H1 (cell line): ENCODE results near the gene OR52I1. TPM values are rescaled to one million over a fixed set of nuclear protein-coding genes. Genes with fewer than 3 reads are reported as not detected.

Source experiments
- CTCF ChIA-PET: fragments of 300-600 bp; sonication (Branson Sonifier 250); formaldehyde crosslinking; loops from one replicate; lab custom pipeline; 2021; ENCODE audit not compliant: partially characterized antibody; lab: Charles Lee
- POLR2A ChIA-PET: fragments of 300-600 bp; sonication (Branson Sonifier 250); formaldehyde crosslinking; loops from one replicate; lab custom pipeline; 2021; ENCODE audit warnings: inconsistent platforms; ENCODE audit not compliant: partially characterized antibody; lab: Charles Lee
- DNase-seq, 2 experiments: peaks; one replicate each; pipeline versions ENCODE4 v3.0.0 to v3.0.0-alpha.2; 2010 to 2022; ENCODE audit warnings: low spot score in 2 of 2, low read depth in 1 of 2, mixed read lengths in 1 of 2
- FAIRE-seq: peaks from 2 replicates; lab custom pipeline; 2011; peaks lifted over from hg19 to GRCh38; lab: Jason Lieb, UNC
- H2AFZ ChIP-seq: 2 replicates; pipeline ENCODE4 v1.8.1; 2012; ENCODE audit warnings: low read length, inconsistent platforms
- H2AK5ac ChIP-seq: 2 replicates; pipeline ENCODE4 v1.6.1; 2013; ENCODE audit warnings: low read depth, low read length
- H2BK120ac ChIP-seq: replicated peaks from 2 replicates; pipeline ENCODE3; 2013; ENCODE audit warnings: low read depth, low read length, inconsistent platforms
- H2BK12ac ChIP-seq: 2 replicates; pipeline ENCODE4 v1.6.1; 2013; ENCODE audit warnings: low read depth, low read length
- H2BK15ac ChIP-seq: 2 replicates; pipeline ENCODE4 v1.6.1; 2013; ENCODE audit warnings: low read length
- H2BK20ac ChIP-seq: 2 replicates; pipeline ENCODE4 v1.6.1; 2013; ENCODE audit warnings: low read length
- H2BK5ac ChIP-seq: 2 replicates; pipeline ENCODE4 v1.6.1; 2013; ENCODE audit warnings: low read depth, low read length
- H3K14ac ChIP-seq: 2 replicates; pipeline ENCODE4 v1.6.1; 2013; ENCODE audit warnings: inconsistent platforms; ENCODE audit not compliant: insufficient read length
- H3K18ac ChIP-seq: 2 replicates; pipeline ENCODE4 v1.6.1; 2013; ENCODE audit warnings: low read length; ENCODE audit errors: extremely low read depth
- H3K23ac ChIP-seq: 2 replicates; pipeline ENCODE4 v1.6.1; 2013; ENCODE audit warnings: inconsistent platforms; ENCODE audit not compliant: insufficient read length
- H3K23me2 ChIP-seq: 2 replicates; pipeline ENCODE4 v1.6.1; 2013; ENCODE audit warnings: low read depth, low read length
- H3K27ac ChIP-seq: 2 replicates; pipeline ENCODE4 v1.6.1; 2011; ENCODE audit warnings: low read depth, low read length, inconsistent platforms
- H3K27me3 ChIP-seq, 4 experiments: replicated peaks in 1 of 4; 1 replicate in 1 of 4; 2 replicates in 3 of 4; pipeline versions ENCODE4 v1.6.1 to v1.8.1; 2011 to 2013; ENCODE audit warnings: low read length in 3 of 4, mild to moderate bottlenecking in 3 of 4, inconsistent platforms in 2 of 4, mixed read lengths in 2 of 4, moderate library complexity in 1 of 4; ENCODE audit not compliant: control insufficient read depth in 3 of 4, insufficient read depth in 3 of 4; ENCODE audit errors: extremely low read depth in 1 of 4
- H3K36me3 ChIP-seq, 4 experiments: 2 replicates each; pipeline versions ENCODE4 v1.6.1 to v1.8.1; 2011 to 2013; ENCODE audit warnings: mild to moderate bottlenecking in 4 of 4, low read length in 3 of 4, moderate library complexity in 2 of 4, control low read depth in 1 of 4, inconsistent platforms in 1 of 4; ENCODE audit not compliant: insufficient read depth in 4 of 4, control insufficient read depth in 2 of 4
- H3K4ac ChIP-seq: replicated peaks from 2 replicates; pipeline ENCODE3; 2013; ENCODE audit warnings: low read length, low read depth, mixed read lengths, inconsistent platforms; ENCODE audit not compliant: insufficient read length
- H3K4me1 ChIP-seq, 4 experiments: replicated peaks in 1 of 4; 1 replicate in 1 of 4; 2 replicates in 3 of 4; pipeline versions ENCODE4 v1.6.1 to v1.8.1; 2011 to 2013; ENCODE audit warnings: low read length in 3 of 4, inconsistent platforms in 2 of 4, mixed read lengths in 1 of 4; ENCODE audit not compliant: insufficient read depth in 4 of 4, control insufficient read depth in 3 of 4
- H3K4me2 ChIP-seq, 2 experiments: 2 replicates each; pipeline versions ENCODE4 v1.6.1 to v1.8.1; 2011 to 2013; ENCODE audit warnings: low read depth in 2 of 2, low read length in 2 of 2, control low read depth in 1 of 2, inconsistent platforms in 1 of 2, mild to moderate bottlenecking in 1 of 2; ENCODE audit not compliant: insufficient read depth in 1 of 2
- H3K4me3 ChIP-seq, 4 experiments: fragments of 200-600, 300-600 bp in 1 of 4; sonication (generic), shearing (Covaris generic), sonication (Bioruptor Twin) in 1 of 4; 2 replicates each; pipeline versions ENCODE4 v1.5.1 to v1.8.1; 2011 to 2016; ENCODE audit warnings: low read length in 4 of 4, low read depth in 3 of 4, control low read depth in 2 of 4, inconsistent platforms in 2 of 4, mild to moderate bottlenecking in 2 of 4, mixed read lengths in 1 of 4, moderate library complexity in 1 of 4; ENCODE audit not compliant: insufficient read depth in 2 of 4; ENCODE audit errors: extremely low read depth in 1 of 4
- H3K56ac ChIP-seq: replicated peaks from 2 replicates; pipeline ENCODE3; 2013; ENCODE audit warnings: low read depth, mild to moderate bottlenecking, mixed read lengths, low read length, inconsistent platforms; ENCODE audit not compliant: insufficient read length
- H3K79me1 ChIP-seq: 2 replicates; pipeline ENCODE4 v1.6.1; 2013; ENCODE audit warnings: low read depth, low read length, control low read depth
- H3K79me2 ChIP-seq, 2 experiments: 2 replicates each; pipeline versions ENCODE4 v1.6.1 to v1.8.1; 2012 to 2013; ENCODE audit warnings: low read length in 2 of 2, mild to moderate bottlenecking in 2 of 2, inconsistent platforms in 1 of 2; ENCODE audit not compliant: insufficient read depth in 2 of 2, control insufficient read depth in 1 of 2
- H3K9ac ChIP-seq, 4 experiments: replicated peaks in 1 of 4; 1 replicate in 1 of 4; 2 replicates in 3 of 4; pipeline versions ENCODE4 v1.6.1 to v1.8.1; 2011 to 2013; ENCODE audit warnings: low read depth in 3 of 4, low read length in 3 of 4, control low read depth in 2 of 4, mild to moderate bottlenecking in 2 of 4, moderate library complexity in 2 of 4, inconsistent platforms in 1 of 4; ENCODE audit errors: extremely low read depth in 1 of 4
- H3K9me3 ChIP-seq, 2 experiments: 2 replicates each; pipeline versions ENCODE4 v1.6.1 to v1.8.1; 2012 to 2013; ENCODE audit warnings: mild to moderate bottlenecking in 2 of 2, moderate library complexity in 2 of 2, control low read depth in 1 of 2, inconsistent platforms in 1 of 2, low read depth in 1 of 2, low read length in 1 of 2, mixed read lengths in 1 of 2; ENCODE audit not compliant: insufficient read depth in 2 of 2
- H4K20me1 ChIP-seq, 2 experiments: replicated peaks in 1 of 2; 2 replicates each; pipeline versions ENCODE3 to v1.8.1; 2011 to 2013; ENCODE audit warnings: inconsistent platforms in 2 of 2, low read length in 2 of 2, mild to moderate bottlenecking in 1 of 2; ENCODE audit not compliant: insufficient read depth in 2 of 2, control insufficient read depth in 1 of 2
- H4K5ac ChIP-seq: 2 replicates; pipeline ENCODE4 v1.6.1; 2013; ENCODE audit warnings: low read length, low read depth, mixed read lengths, inconsistent platforms; ENCODE audit not compliant: insufficient read length
- H4K8ac ChIP-seq: 2 replicates; pipeline ENCODE4 v1.8.0; 2013; ENCODE audit warnings: mild to moderate bottlenecking, moderate library complexity, low read length, inconsistent platforms; ENCODE audit not compliant: insufficient read depth; ENCODE audit errors: extremely low read depth
- H4K91ac ChIP-seq: replicated peaks from 2 replicates; pipeline ENCODE3; 2013; ENCODE audit warnings: low read length, mixed read lengths, inconsistent platforms; ENCODE audit not compliant: insufficient read length
- CEBPB ChIP-seq: IDR thresholded peaks from 2 replicates; pipeline ENCODE4 v1.6.1; 2012; ENCODE audit warnings: low read depth, low read length
- EZH2 ChIP-seq: fragments of 200-600 bp; sonication (generic); IDR thresholded peaks from 2 replicates; pipeline ENCODE4 v1.7.1; 2012; ENCODE audit warnings: low read depth, mild to moderate bottlenecking, moderate library complexity, low read length, inconsistent platforms; ENCODE audit not compliant: severe bottlenecking
- GTF2F1 ChIP-seq: IDR thresholded peaks from 2 replicates; pipeline ENCODE4 v1.6.1; 2012; ENCODE audit warnings: low read depth, low read length, improper control_type of control experiment, borderline replicate concordance
- KDM1A ChIP-seq: fragments of 200-600, 300-600 bp; sonication (generic); IDR thresholded peaks from 2 replicates; pipeline ENCODE4 v1.7.1; 2016; ENCODE audit warnings: mild to moderate bottlenecking, low read length, borderline replicate concordance
- MAFK ChIP-seq: IDR thresholded peaks from 2 replicates; pipeline ENCODE4 v1.6.1; 2012; ENCODE audit warnings: low read depth, mild to moderate bottlenecking, improper control_type of control experiment, low read length
- POLR2AphosphoS5 ChIP-seq: IDR thresholded peaks from 2 replicates; pipeline ENCODE4 v1.6.1; 2011; ENCODE audit warnings: low read depth, low read length
- WGBS, 2 experiments: shearing (Covaris generic) in 1 of 2; methylation state at CpG; one replicate each; pipeline versions ENCODE4 v1.1.6 to v1.1.7; 2013 to 2015; ENCODE audit warnings: low lambda C conversion rate in 2 of 2, mixed read lengths in 2 of 2, inconsistent platforms in 1 of 2, low coverage in 1 of 2, missing lambda C conversion rate in 1 of 2; ENCODE audit not compliant: insufficient replicate concordance in 2 of 2, insufficient coverage in 1 of 2, insufficient read length in 1 of 2; ENCODE audit errors: extremely low coverage in 1 of 2, missing lambda C conversion rate in 1 of 2; 5-methylcytosine and 5-hydroxymethylcytosine counted together
- polyA plus RNA-seq, 7 experiments: library from polyadenylated mRNA; depleted of rRNA in 3 of 7; stranded (reverse) in 5 of 7; unstranded in 2 of 7; fragments of >200 nt in 5 of 7; fragments of 200-250 nt in 2 of 7; gene quantifications; 1 replicate in 5 of 7; 2 replicates in 1 of 7; 4 replicates in 1 of 7; pipeline versions ENCODE4 v1.2.1 to v1.2.3, GENCODE V29; 2011 to 2013; ENCODE audit warnings: missing spikeins in 2 of 7, mixed read lengths in 2 of 7
- total RNA-seq: library from RNA; stranded (reverse); fragmentation: NEBNext Ultra II Directional; extraction: Animal tissue kit (Norgen Biotek cat#: 25700); gene quantifications from 2 replicates; pipeline ENCODE4 v1.2.1, GENCODE V29; 2021
- TF ChIP-seq, protein P1 (sequence below), 3 experiments: IDR thresholded peaks; 1 replicate in 2 of 3; 2 replicates in 1 of 3; pipeline versions ENCODE4 v1.5.1 to v1.6.1; 2011; ENCODE audit warnings: low read length in 3 of 3, mild to moderate bottlenecking in 3 of 3, inconsistent platforms in 2 of 3, low read depth in 1 of 3, moderate library complexity in 1 of 3; ENCODE audit not compliant: insufficient read depth in 1 of 3; ENCODE audit errors: control extremely low read depth in 1 of 3

Gene OR52I1
- total and polyA plus RNA-seq, 2 of the 8 experiments (the other 6 are each of a cell fraction or from before 2014, with no cell fraction given): not detected

DNA sequence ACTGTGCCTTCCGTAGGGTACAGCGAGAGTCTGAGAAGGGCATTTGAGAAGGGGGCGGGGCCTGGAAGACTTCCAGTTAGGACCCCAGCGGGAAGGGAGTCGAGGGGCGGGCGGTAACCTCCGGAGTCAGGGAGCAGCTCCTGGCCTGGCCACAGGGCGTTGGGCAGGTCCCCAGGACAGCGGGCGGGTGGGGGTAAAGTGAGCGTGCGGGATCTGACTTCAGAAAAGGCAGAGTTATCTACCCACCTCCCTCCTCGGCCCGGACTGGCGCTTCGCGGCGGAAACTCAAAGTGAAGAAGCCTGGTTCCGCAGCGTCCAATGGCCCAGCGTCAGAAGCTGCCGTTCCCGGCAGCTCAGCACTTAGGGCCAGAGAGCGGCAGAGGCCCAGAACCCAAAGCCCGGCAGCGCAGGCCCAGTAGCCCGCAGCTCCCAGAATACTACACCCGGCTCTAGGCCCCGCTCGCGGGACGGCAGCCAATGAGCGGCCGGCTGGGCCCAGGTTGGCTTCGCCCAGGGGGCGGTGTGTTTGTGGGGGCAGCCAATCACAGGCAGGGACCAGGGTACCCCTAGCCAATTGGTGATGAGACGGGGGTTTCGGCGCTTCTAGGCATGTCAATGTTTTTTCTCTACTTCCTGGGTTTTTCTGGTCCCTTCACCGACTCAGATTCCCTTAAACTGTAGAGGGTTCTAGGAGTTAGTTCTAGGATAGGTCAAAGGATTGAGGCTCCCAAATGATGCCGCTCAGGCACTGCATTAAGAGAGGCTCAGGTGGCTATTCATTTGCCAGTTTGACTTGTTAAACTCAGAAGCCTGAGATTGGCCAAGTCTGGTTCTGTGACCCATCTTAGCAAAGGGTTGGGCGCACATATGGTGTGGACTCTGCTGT is 14.2 kb downstream of the OR52I1 start, which contains the start of gene TRIM68:
TSS of gene TRIM68 (minus strand) at position 451 of the 886 bp plus-strand sequence. CDS start 2,727 bp downstream, outside the sequence.
- H3K4me1 ChIP-seq: no peaks in the 10 kb centered on the region; a peak in 1 of 7 replicates
- TF ChIP-seq EZH2: no peak
- TF ChIP-seq GTF2F1: 0 out of 2 replicates have a peak, but pooled peaks have one; percentile 30
- TF ChIP-seq POLR2AphosphoS5: peak; percentile 70; the same call in 1 of the 2 replicates
- no peak for TF ChIP-seq MAFK
- TF ChIP-seq, protein P1, sequence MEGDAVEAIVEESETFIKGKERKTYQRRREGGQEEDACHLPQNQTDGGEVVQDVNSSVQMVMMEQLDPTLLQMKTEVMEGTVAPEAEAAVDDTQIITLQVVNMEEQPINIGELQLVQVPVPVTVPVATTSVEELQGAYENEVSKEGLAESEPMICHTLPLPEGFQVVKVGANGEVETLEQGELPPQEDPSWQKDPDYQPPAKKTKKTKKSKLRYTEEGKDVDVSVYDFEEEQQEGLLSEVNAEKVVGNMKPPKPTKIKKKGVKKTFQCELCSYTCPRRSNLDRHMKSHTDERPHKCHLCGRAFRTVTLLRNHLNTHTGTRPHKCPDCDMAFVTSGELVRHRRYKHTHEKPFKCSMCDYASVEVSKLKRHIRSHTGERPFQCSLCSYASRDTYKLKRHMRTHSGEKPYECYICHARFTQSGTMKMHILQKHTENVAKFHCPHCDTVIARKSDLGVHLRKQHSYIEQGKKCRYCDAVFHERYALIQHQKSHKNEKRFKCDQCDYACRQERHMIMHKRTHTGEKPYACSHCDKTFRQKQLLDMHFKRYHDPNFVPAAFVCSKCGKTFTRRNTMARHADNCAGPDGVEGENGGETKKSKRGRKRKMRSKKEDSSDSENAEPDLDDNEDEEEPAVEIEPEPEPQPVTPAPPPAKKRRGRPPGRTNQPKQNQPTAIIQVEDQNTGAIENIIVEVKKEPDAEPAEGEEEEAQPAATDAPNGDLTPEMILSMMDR (IDR thresholded peaks at IDR 0.05; ENCODE audit: control extremely low read depth in 1 of 3, insufficient read depth in 1 of 3, low read depth in 1 of 3, low read length in 3 of 3): peak in 1 of 3 experiments; percentile 7; a peak in 2 of 4 replicates
- no peak for TF ChIP-seq KDM1A
- TF ChIP-seq CEBPB: no peak

More for the DNA sequence above, 14.2 kb downstream of the OR52I1 start, which contains the start of gene TRIM68:
- Histone ChIP-seq H4K5ac (peak within 1 kb of the TSS; percentile 90), H3K9ac (peak within 1 kb of the TSS; percentile 40 to 68 (median 60); a peak in 5 of 7 replicates), H2BK12ac (no peak within 1 kb of the TSS), H2BK120ac (no peak within 1 kb of the TSS), H3K56ac (peak within 1 kb of the TSS; percentile 55), H3K4me3 (peak within 1 kb of the TSS; percentile 52 to 85 (median 70)), H3K4ac (peak within 1 kb of the TSS; percentile 73), H2BK20ac (no peak within 1 kb of the TSS), H2AFZ (peak within 1 kb of the TSS; percentile 98), H3K27ac (peak within 1 kb of the TSS; percentile 24; the same call in 1 of the 2 replicates), H2BK5ac (peak within 1 kb of the TSS; percentile 73; the same call in 1 of the 2 replicates), H3K23me2 (peaks cover 2% of the 10 kb centered on the region; the same call in 1 of the 2 replicates), H3K9me3 (no peaks in the 10 kb centered on the region), H3K79me1 (no peaks in the 10 kb centered on the region), H3K18ac (no peak within 1 kb of the TSS; the same call in 1 of the 2 replicates), H3K79me2 (no peaks in the 10 kb centered on the region), H3K27me3 (no peaks in the 10 kb centered on the region), H2AK5ac (no peak within 1 kb of the TSS), H2BK15ac (no peak within 1 kb of the TSS), H4K91ac (no peak within 1 kb of the TSS), H4K20me1 (no peaks in the 10 kb centered on the region), H3K14ac (no peak within 1 kb of the TSS), H4K8ac (0 out of 2 replicates have a peak within 1 kb of the TSS, but pooled peaks have one; percentile 31), H3K4me2 (peak within 1 kb of the TSS; percentile 71 to 72), H3K23ac (no peak within 1 kb of the TSS), H3K36me3 (peaks cover 0 to 2% (median 0%) of the 10 kb centered on the region in 4 experiments; a peak in 2 of 8 replicates)
- ChIA-PET CTCF (interaction anchor here (0.5 to 1.5 kb wide), 7 partner anchors 19 to 506 kb away, joined by 3 to 4 read pairs (median 3); partner anchors contain the start of gene OR51D1), POLR2A (interaction anchor here (1.2 kb wide), 1 partner anchor 9 kb away, joined by 3 read pairs; no protein-coding TSS in a partner anchor)
- 7% methylated on average over 32 of the region's 43 CpGs; no CpG with 5 or more reads in 1 of the 2 experiments for WGBS, 2 experiments
- peak; percentile 82 for FAIRE-seq
- peak; percentile 41 to 92 for DNase-seq
